SK-N-SH (cell line): Measurements from ENCODE around the gene CNTNAP2.

Experiments
- CTCF ChIP-seq: fragments of 200-600 bp; sonication (generic); IDR thresholded peaks from 2 replicates; pipeline ENCODE4 v1.6.1; 2017; ENCODE audit warnings: antibody characterized with exemption, mild to moderate bottlenecking, moderate library complexity
- EP300 ChIP-seq, 2 experiments: IDR thresholded peaks; 2 replicates each; pipeline versions ENCODE4 v1.4.0 to v1.6.1; 2012; ENCODE audit warnings: borderline replicate concordance in 1 of 2, low read depth in 1 of 2, low read length in 1 of 2
- EZH2phosphoT487 ChIP-seq: fragments of 200-600 bp; sonication (generic); IDR thresholded peaks from 2 replicates; pipeline ENCODE4 v1.6.1; 2017; ENCODE audit warnings: low read depth, mixed run types, mild to moderate bottlenecking, antibody characterized with exemption, moderate library complexity, borderline replicate concordance
- FOSL2 ChIP-seq: IDR thresholded peaks from 2 replicates; pipeline ENCODE4 v1.4.0; 2012; ENCODE audit warnings: low read depth, mild to moderate bottlenecking, moderate library complexity, borderline replicate concordance
- MAX ChIP-seq: IDR thresholded peaks from 2 replicates; pipeline ENCODE4 v1.4.0; 2012; ENCODE audit warnings: low read depth
- REST ChIP-seq: IDR thresholded peaks from 2 replicates; pipeline ENCODE4 v1.6.1; 2012; ENCODE audit warnings: mild to moderate bottlenecking, low read depth, low read length, moderate library complexity
- USF2 ChIP-seq: fragments of 150-350 bp; IDR thresholded peaks from 2 replicates; pipeline ENCODE4 v1.6.1; 2017; ENCODE audit warnings: antibody characterized with exemption, low read length, low read depth, borderline replicate concordance

GRCh38 chr7:147412782-147413556, 1296.4 kb downstream of the CNTNAP2 start:
- no peak for TF ChIP-seq CTCF
- TF ChIP-seq EP300 (IDR thresholded peaks at IDR 0.05; ENCODE audit: borderline replicate concordance in 1 of 2, low read depth in 1 of 2, low read length in 1 of 2) = peak in 1 of 2 experiments; percentile 94; a peak in 3 of 4 replicates
- TF ChIP-seq USF2 = no peak
- TF ChIP-seq FOSL2 = peak; percentile 75
- TF ChIP-seq REST = no peak
- peak; percentile 86 for TF ChIP-seq MAX
- TF ChIP-seq EZH2phosphoT487 = no peak
